Measurements from ENCODE around the gene NTRK2. TPM values are rescaled to one million over a fixed set of nuclear protein-coding genes. Genes with fewer than 3 reads are reported as not detected.

NTRK2 gene
- total RNA-seq, 8 experiments from 2014 or later: 0.49 to 238 (median 15.5) TPM

GRCh38 chr9:84668196-84669012, 1.1 kb upstream of the NTRK2 start:
- peak overlapping the region; percentile 48 to 78 (median 69) for H3K4me3 ChIP-seq
- ATAC-seq (replicated peaks in 6 of 8): peak; percentile 63 to 93 (median 85)
- 0 to 2% (median 0%) methylated on average over 3 to 27 of the region's 76 CpGs; no CpG with 5 or more reads in 4 of the 10 experiments for WGBS, 10 experiments
- no peaks in the 10 kb centered on the region for H3K4me1 ChIP-seq (replicated peaks in 1 of 2)
- peak overlapping the region; percentile 45 for H3K27ac ChIP-seq
- in situ Hi-C loops (cut with MboI; ENCODE audit: low pct_unique_long_range_greater_than_20kb in 2 of 9, low sequenced_read_pairs in 9 of 9, unreplicated experiment in 9 of 9): loop anchor here in 3 of 9 experiments (25.0 kb wide), 3 partner anchors 256 to 944 kb away; no protein-coding TSS in a partner anchor

GRCh38 chr9:84669013-84669287, 579 bp upstream of the NTRK2 start:
- Histone ChIP-seq H3K4me1 (replicated peaks in 1 of 2) (peaks cover 0 to 4% of the 10 kb centered on the region in 2 donors), H3K4me3 (peak overlapping the region; percentile 48 to 78 (median 69)), H3K27ac (peak overlapping the region; percentile 45)
- no peak for ATAC-seq (replicated peaks in 6 of 8)
- in situ Hi-C loops (cut with MboI; ENCODE audit: low pct_unique_long_range_greater_than_20kb in 2 of 9, low sequenced_read_pairs in 9 of 9, unreplicated experiment in 9 of 9): loop anchor here in 3 of 9 experiments (25.0 kb wide), 3 partner anchors 257 to 943 kb away; no protein-coding TSS in a partner anchor
- 0 to 17% (median 0%) methylated on average over 1 to 4 of the region's 7 CpGs; no CpG with 5 or more reads in 5 of the 10 experiments for WGBS, 10 experiments

- Histone ChIP-seq H3K27ac (peak overlapping the region in 1 of 2 donors; percentile 40), H3K4me1 (replicated peaks in 1 of 2) (peaks cover 4 to 10% of the 10 kb centered on the region in 2 donors), H3K4me3 (peak overlapping the region; percentile 48 to 78 (median 69))
- 17 to 63% (median 40%) methylated on average over 1 to 13 of the region's 67 CpGs; no CpG with 5 or more reads in 7 of the 10 experiments for WGBS, 10 experiments
- in situ Hi-C loops (cut with MboI; ENCODE audit: low pct_unique_long_range_greater_than_20kb in 2 of 9, low sequenced_read_pairs in 9 of 9, unreplicated experiment in 9 of 9): loop anchor here in 3 of 9 experiments (25.0 kb wide), 3 partner anchors 258 to 942 kb away; no protein-coding TSS in a partner anchor
- ATAC-seq (replicated peaks in 6 of 8): peak in 7 of 8 experiments; percentile 4 to 42 (median 23)
Measured at GRCh38 chr9:84670138-84671041, 861 bp downstream of the NTRK2 start.

GRCh38 chr9:84671586-84672521, 2.3 kb downstream of the NTRK2 start:
- ATAC-seq (replicated peaks in 6 of 8): no peak
- H3K27ac ChIP-seq: peak overlapping the region in 1 of 2 donors; percentile 25
- in situ Hi-C loops (cut with MboI; ENCODE audit: low pct_unique_long_range_greater_than_20kb in 2 of 9, low sequenced_read_pairs in 9 of 9, unreplicated experiment in 9 of 9): loop anchor here in 3 of 9 experiments (25.0 kb wide), 3 partner anchors 260 to 940 kb away; no protein-coding TSS in a partner anchor

GRCh38 chr9:84673806-84674205, 4.3 kb downstream of the NTRK2 start:
- peaks cover 18 to 26% of the 10 kb centered on the region in 2 donors for H3K4me1 ChIP-seq (replicated peaks in 1 of 2)
- no peak for ATAC-seq (replicated peaks in 6 of 8)
- WGBS, 10 experiments: 21 to 71% (median 49%) methylated on average over 1 to 4 of the region's 4 CpGs; no CpG with 5 or more reads in 2 of the 10 experiments
- peak overlapping the region in 4 of 5 donors; percentile 6 to 78 (median 70) for H3K4me3 ChIP-seq
- no peak overlapping the region for H3K27ac ChIP-seq
- in situ Hi-C loops (cut with MboI; ENCODE audit: low pct_unique_long_range_greater_than_20kb in 2 of 9, low sequenced_read_pairs in 9 of 9, unreplicated experiment in 9 of 9): loop anchor here in 3 of 9 experiments (25.0 kb wide), 3 partner anchors 262 to 938 kb away; no protein-coding TSS in a partner anchor

More at GRCh38 chr9:84671586-84672521, 2.3 kb downstream of the NTRK2 start:
- peaks cover 16 to 19% of the 10 kb centered on the region in 2 donors for H3K4me1 ChIP-seq (replicated peaks in 1 of 2)
- 20 to 100% (median 68%) methylated on average over 1 to 6 of the region's 9 CpGs for WGBS, 10 experiments
- peak overlapping the region; percentile 48 to 78 (median 69) for H3K4me3 ChIP-seq

GRCh38 chr9:84677080-84677479, 7.6 kb downstream of the NTRK2 start:
- Histone ChIP-seq H3K4me1 (replicated peaks in 1 of 2) (peaks cover 27 to 34% of the 10 kb centered on the region in 2 donors), H3K27ac (no peak overlapping the region), H3K4me3 (no peak overlapping the region)
- in situ Hi-C loops (cut with MboI; ENCODE audit: low pct_unique_long_range_greater_than_20kb in 2 of 9, low sequenced_read_pairs in 9 of 9, unreplicated experiment in 9 of 9): loop anchor here in 3 of 9 experiments (25.0 kb wide), 3 partner anchors 260 to 585 kb away; no protein-coding TSS in a partner anchor
- ATAC-seq (replicated peaks in 6 of 8): peak in 5 of 8 experiments; percentile 50 to 90 (median 80)
- 10 to 87% (median 29%) methylated on average over 1 to 3 of the region's 5 CpGs; no CpG with 5 or more reads in 3 of the 10 experiments for WGBS, 10 experiments

GRCh38 chr9:84679571-84679970, 10.0 kb downstream of the NTRK2 start:
- in situ Hi-C loops (cut with MboI; ENCODE audit: low pct_unique_long_range_greater_than_20kb in 2 of 9, low sequenced_read_pairs in 9 of 9, unreplicated experiment in 9 of 9): loop anchor here in 3 of 9 experiments (25.0 kb wide), 3 partner anchors 258 to 583 kb away; no protein-coding TSS in a partner anchor
- no peak for ATAC-seq (replicated peaks in 6 of 8)
- WGBS, 10 experiments: 67% methylated on average over 1 of the region's 1 CpG; no CpG with 5 or more reads in 9 of the 10 experiments
- Histone ChIP-seq H3K27ac (no peak overlapping the region), H3K4me1 (replicated peaks in 1 of 2) (peaks cover 29 to 34% of the 10 kb centered on the region in 2 donors), H3K4me3 (no peak overlapping the region)

- Histone ChIP-seq H3K4me3 (no peak overlapping the region), H3K27ac (no peak overlapping the region), H3K4me1 (replicated peaks in 1 of 2) (peaks cover 21 to 24% of the 10 kb centered on the region in 2 donors)
- ATAC-seq (replicated peaks in 6 of 8): peak in 5 of 8 experiments; percentile 10 to 96 (median 83)
- 25 to 100% (median 96%) methylated on average over 1 to 6 of the region's 6 CpGs; no CpG with 5 or more reads in 3 of the 10 experiments for WGBS, 10 experiments
- in situ Hi-C loops (cut with MboI; ENCODE audit: low pct_unique_long_range_greater_than_20kb in 2 of 9, low sequenced_read_pairs in 9 of 9, unreplicated experiment in 9 of 9): loop anchor here in 3 of 9 experiments (25.0 kb wide), 3 partner anchors 256 to 581 kb away; no protein-coding TSS in a partner anchor
Measured at GRCh38 chr9:84681516-84682285, 12.2 kb downstream of the NTRK2 start.

GRCh38 chr9:84686068-84686467, 16.5 kb downstream of the NTRK2 start:
- in situ Hi-C loops (cut with MboI; ENCODE audit: low pct_unique_long_range_greater_than_20kb in 2 of 9, low sequenced_read_pairs in 9 of 9, unreplicated experiment in 9 of 9): loop anchor here in 3 of 9 experiments (25.0 kb wide), 3 partner anchors 251 to 576 kb away; no protein-coding TSS in a partner anchor
- H3K4me3 ChIP-seq: no peak overlapping the region
- H3K27ac ChIP-seq: no peak overlapping the region
- 17 to 100% (median 78%) methylated on average over 1 of the region's 1 CpG; no CpG with 5 or more reads in 1 of the 10 experiments for WGBS, 10 experiments
- peak in 5 of 8 experiments; percentile 29 to 68 (median 59) for ATAC-seq (replicated peaks in 6 of 8)
- H3K4me1 ChIP-seq (replicated peaks in 1 of 2): peaks cover 15 to 22% of the 10 kb centered on the region in 2 donors

GRCh38 chr9:84688956-84689355, 19.4 kb downstream of the NTRK2 start:
- WGBS, 10 experiments: 0 to 60% (median 40%) methylated on average over 1 to 4 of the region's 4 CpGs; no CpG with 5 or more reads in 1 of the 10 experiments
- Histone ChIP-seq H3K27ac (no peak overlapping the region), H3K4me3 (no peak overlapping the region), H3K4me1 (replicated peaks in 1 of 2) (peaks cover 5 to 14% of the 10 kb centered on the region in 2 donors)
- peak in 5 of 8 experiments; percentile 19 to 82 (median 39) for ATAC-seq (replicated peaks in 6 of 8)
- in situ Hi-C loops (cut with MboI; ENCODE audit: low pct_unique_long_range_greater_than_20kb in 2 of 9, low sequenced_read_pairs in 9 of 9, unreplicated experiment in 9 of 9): loop anchor here in 3 of 9 experiments (25.0 kb wide), 3 partner anchors 248 to 573 kb away; no protein-coding TSS in a partner anchor

All from motor neuron (in vitro differentiated cells).